ENCODE measurements around the gene NEO1.
"Not testable (repeated sequence)": the region's sequence is repeated elsewhere in the genome, so short reads cannot be mapped to it uniquely, and the experiment has no call there.

NEO1 gene

DNA sequence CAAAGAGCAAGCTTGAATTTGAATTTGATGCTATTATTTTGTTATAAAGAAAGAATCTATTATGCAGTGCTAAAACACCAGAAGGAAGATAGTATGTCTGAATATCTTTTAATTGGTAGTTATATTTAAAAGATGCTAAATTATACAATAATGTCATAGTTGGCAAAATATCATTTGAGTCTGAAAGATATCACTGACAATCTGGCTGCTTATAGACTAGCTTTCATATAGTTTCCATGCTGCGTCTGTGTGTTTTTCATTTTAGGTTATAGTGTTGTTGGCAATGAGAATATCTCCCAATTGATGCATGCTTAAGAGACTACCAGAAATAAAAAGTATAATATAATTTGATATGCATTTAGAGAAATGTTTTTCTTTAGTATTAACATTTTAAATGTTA lies 142.9 kb downstream of the NEO1 start:
- DNase-seq (ENCODE audit: low spot score): no peak
- TF ChIP-seq, protein P1, sequence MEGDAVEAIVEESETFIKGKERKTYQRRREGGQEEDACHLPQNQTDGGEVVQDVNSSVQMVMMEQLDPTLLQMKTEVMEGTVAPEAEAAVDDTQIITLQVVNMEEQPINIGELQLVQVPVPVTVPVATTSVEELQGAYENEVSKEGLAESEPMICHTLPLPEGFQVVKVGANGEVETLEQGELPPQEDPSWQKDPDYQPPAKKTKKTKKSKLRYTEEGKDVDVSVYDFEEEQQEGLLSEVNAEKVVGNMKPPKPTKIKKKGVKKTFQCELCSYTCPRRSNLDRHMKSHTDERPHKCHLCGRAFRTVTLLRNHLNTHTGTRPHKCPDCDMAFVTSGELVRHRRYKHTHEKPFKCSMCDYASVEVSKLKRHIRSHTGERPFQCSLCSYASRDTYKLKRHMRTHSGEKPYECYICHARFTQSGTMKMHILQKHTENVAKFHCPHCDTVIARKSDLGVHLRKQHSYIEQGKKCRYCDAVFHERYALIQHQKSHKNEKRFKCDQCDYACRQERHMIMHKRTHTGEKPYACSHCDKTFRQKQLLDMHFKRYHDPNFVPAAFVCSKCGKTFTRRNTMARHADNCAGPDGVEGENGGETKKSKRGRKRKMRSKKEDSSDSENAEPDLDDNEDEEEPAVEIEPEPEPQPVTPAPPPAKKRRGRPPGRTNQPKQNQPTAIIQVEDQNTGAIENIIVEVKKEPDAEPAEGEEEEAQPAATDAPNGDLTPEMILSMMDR (IDR thresholded peaks at IDR 0.05; ENCODE audit: extremely low read depth, missing control alignments): no peak

DNA sequence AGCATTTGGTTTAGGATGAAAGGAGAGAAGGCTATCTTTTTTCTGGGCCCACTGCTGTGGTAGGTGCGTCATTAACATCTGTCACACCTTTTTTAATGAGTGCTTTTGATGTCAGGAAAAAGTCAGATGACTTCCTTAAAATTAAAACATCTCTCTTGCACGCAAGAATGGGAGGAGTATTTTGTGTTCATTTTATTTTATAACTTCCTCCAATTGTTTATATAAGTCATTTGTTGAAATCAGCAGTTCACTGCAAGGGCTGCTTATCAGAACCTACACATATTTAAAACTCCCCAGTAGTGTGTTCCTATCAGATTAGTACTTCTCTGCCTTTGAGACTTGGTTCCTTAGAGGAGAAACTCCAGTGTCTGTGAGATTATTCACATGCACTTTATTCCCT lies 143.8 kb downstream of the NEO1 start:
- TF ChIP-seq, protein P1 (IDR thresholded peaks at IDR 0.05; ENCODE audit: extremely low read depth, missing control alignments): no peak
- no peak for DNase-seq (ENCODE audit: low spot score)

DNA sequence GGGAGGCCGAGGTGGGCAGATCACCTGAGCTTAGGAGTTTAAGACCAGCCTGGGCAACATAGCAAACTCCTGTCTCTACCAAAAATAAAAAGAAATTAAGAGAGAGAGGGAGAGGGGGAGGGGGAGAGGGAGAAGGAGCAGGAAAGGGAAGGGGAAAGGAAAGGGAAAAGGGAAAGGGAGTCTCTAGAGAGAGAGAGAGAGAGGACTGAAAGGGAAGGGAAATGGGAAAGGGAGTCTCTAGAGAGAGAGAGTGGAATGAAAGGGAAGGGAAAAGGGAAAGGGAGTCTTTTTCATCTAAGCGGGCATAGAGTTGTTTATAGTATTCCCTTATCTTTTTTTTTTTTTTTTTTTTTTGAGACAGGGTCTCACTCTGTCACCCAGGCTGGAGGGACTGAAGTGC lies 148.1 kb downstream of the NEO1 start:
- TF ChIP-seq, protein P1 (IDR thresholded peaks at IDR 0.05; ENCODE audit: extremely low read depth, missing control alignments): no peak
- no peak for DNase-seq (ENCODE audit: low spot score)

DNA sequence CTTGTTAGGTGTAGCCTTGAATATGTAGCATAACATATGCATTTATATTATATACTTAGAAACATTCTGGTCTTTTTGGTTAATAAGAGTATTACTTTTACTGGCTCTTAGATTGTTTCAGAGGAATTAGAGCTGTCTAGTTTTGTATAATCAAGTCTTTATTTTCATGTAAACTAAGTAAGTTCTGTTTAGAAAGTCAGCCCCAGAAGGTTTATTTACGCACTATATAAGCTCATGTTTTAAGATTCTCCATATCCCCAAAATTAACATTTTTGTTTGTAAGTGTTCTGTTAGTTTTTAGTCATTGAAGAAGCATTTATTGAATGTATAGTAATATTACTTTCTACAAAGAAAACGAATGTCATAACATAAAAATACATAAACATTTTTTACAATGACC lies 158.4 kb downstream of the NEO1 start:
- TF ChIP-seq, protein P1 (IDR thresholded peaks at IDR 0.05; ENCODE audit: extremely low read depth, missing control alignments): no peak
- DNase-seq (ENCODE audit: low spot score): no peak

DNA sequence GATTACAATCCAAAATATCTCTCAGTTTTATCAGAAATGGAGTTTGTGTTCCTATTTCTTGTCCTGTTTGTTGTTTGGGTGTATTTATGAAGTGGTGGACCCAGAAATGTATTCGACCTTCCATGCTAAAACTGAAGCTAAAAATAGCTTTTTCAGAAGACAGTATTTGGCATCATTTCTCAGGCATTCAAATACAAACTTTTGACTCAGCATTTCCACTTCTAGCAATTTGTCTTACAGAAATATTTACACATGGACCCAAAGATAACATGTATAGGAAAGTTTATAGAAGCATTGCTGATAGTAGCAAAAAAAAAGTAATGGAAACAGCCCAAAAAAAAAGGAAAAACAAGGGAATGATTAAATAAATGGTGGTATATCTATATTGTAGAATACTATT lies 160.2 kb downstream of the NEO1 start:
- TF ChIP-seq, protein P1 (IDR thresholded peaks at IDR 0.05; ENCODE audit: extremely low read depth, missing control alignments): no peak
- DNase-seq (ENCODE audit: low spot score): no peak

DNA sequence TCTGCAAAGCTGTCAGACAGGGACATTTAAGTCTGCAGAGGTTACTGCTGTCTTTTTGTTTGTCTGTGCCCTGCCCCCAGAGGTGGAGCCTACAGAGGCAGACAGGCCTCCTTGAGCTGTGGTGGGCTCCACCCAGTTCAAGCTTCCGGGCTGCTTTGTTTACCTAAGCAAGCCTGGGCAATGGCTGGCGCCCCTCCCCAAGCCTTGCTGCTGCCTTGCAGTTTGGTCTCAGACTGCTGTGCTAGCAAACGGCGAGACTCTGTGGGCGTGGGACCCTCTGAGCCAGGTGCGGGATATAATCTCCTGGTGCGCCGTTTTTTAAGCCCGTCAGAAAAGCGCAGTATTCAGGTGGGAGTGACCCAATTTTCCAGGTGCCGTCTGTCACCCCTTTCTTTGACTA lies 169.2 kb downstream of the NEO1 start:
- not testable (repeated sequence) for DNase-seq (ENCODE audit: low spot score)

DNA sequence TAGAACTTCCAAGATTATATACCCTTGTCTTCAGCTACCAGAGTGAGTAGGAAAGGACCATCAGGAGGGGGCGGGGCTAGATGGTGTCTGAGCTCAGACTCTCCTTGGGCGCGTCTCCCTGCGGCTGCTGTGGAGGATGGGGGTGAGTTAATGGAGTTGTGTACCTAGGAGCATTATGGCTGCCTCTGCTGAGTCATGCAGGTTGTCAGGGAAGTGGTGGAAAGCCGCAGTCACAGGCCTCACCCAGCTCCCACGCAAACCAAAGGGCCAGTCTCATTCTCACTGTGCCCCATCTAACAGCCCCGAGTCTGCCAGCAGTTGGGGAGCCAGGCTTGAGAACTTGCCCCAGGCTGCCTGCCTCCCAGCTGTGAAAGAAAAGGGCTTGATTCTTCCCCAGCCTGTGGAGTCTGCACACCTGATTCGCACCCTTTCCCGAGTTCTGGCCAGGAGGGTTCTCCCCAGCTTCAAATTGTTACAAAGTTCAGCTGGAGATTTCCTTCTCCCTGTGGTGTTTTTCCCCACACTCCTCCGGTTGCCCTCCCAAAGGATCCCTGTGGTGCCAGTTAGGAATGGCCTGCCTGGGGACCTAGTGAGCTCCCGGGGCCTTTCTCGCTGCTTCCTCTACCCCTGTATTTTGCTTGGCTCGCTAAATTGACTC lies 173.2 kb downstream of the NEO1 start:
- TF ChIP-seq, protein P1 (IDR thresholded peaks at IDR 0.05; ENCODE audit: extremely low read depth, missing control alignments): no peak
- no peak for DNase-seq (ENCODE audit: low spot score)

DNA sequence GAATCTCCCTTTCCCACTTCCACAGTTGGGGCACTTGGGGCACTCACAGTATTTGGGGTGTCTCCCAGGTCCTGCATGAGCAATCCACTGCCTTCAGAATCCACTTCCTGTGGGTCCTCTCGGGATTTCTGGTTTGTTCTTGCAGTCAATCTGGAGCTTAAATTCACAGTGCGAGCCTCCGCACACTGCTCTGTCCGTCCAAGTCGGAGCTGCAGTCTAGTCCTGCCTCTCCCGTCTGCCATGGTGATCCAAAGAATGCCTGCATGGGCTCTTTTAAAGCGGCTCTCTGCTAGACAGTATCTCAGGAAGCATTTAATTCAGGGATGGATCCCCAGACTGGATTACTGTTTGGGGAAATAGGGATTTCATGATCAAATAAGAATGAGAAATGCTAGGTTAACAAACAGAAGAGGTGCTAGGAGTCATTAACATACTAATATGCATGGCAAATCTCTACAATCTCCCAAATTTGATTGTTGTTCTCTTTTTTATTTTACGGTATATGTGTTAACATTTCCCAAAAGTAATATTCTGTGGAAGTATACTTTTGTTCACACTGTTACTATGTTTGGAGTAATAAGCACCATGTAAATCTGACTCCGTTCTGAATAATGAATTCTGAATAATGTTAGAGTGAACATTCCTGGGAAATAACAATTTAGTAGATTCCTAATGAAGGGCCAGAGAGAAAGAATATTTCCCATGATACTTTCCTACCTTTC lies 174.0 kb downstream of the NEO1 start:
- no peak for DNase-seq (ENCODE audit: low spot score)
- TF ChIP-seq, protein P1 (IDR thresholded peaks at IDR 0.05; ENCODE audit: extremely low read depth, missing control alignments): no peak

Measured in GM20000 (cell line).